ENCODE results near the gene OR52N5. TPM values are rescaled to one million over a fixed set of nuclear protein-coding genes. Genes with fewer than 3 reads are reported as not detected.

Gene OR52N5
- polyA plus RNA-seq (ENCODE audit: insufficient read length) = not detected

DNA sequence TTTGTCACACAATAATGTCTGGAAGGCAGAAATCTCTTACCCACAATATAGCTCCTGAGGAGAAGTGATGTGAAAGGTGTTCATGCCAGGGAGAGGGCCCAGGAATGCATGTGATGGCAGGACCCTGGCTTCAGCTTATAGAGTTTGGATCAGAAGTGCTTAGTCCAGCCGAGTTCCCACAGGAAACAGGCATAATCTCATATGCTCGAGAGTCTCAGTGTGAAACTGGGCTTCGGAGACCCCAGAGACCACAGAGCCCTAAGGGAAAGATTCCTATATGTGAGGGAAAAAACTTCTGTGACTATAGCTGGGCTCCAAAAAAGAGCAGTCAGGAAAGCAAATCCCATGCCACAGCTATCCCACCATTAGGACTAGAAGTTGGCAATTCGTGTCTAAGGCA, at the start of gene OR52N5:
Gene OR52N5, minus strand, starts transcription at position 101 of the 400 bp plus-strand sequence. CDS start 4,721 bp downstream, outside the sequence.
- DNase-seq (ENCODE audit: low read depth) = no peak

DNA sequence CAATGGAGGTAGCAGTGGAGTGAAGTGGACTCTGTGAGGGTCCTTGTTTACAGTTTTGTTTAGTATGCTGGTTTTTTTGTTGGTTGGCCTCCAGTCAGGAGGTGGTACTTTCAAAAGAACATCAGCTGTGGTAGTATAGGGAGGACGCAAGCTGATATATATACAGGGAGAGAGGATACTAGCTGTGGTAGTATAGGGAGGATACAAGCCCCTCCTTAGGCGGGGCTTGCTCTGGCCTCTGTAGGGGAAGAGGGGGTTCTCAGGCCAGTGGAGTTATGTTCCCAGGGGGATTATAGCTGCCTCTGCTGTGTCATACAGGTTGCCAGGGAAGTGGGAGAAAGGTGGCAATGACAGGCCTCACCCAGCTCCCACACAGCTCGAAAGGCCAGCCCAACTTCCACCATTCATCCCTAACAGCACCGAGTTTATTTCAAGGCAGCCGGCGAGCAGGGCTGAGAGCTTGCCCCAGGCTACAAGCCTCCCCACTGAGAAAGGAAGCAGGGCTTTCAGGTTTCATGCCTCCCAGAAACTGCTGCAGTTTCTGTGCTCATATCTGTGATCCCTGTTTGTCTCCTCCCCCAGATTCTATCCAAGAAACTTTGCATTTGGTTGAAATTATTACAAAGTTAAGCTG, 48.2 kb upstream of the OR52N5 start:
- no peak for DNase-seq (ENCODE audit: low read depth)

DNA sequence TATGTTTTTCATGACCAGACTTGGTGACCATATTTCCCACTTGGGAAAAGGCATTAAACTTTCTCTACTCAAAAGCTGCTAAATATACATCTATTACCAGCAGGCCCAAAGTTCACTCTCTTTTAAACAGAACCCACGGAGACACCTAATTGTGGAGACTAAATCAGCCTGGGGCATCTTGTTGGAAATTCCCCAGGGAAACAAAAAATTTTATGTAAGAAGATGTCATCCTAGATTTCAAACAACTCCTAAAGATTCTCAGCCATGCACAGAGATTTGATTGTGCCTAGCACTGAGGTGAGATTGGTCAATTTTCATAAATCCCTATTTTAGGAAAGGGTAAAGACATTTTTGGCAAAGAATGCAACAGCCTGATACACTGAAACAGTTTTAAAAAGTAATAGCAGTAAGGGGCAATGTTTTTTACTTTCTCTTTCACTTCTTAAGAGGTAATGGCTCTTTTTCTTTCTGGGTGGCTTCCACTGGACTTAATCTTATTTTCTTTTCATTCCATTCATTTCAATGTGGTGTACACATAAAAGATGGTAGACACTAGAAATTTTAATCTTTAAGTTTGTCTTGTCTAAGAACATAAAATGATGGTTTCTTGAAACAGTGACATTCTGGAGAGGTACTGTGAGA, 35.2 kb upstream of the OR52N5 start:
- no peak for DNase-seq (ENCODE audit: low read depth)

- no peak for DNase-seq (ENCODE audit: low read depth)
These were observed 32.4 kb upstream of the OR52N5 start for GRCh38 chr11:5815534-5815933.

- DNase-seq (ENCODE audit: low read depth) = no peak
These were observed 27.0 kb upstream of the OR52N5 start for GRCh38 chr11:5809905-5810795.

- no peak for DNase-seq (ENCODE audit: low read depth)
These were observed 26.0 kb upstream of the OR52N5 start for GRCh38 chr11:5809122-5809519.

DNA sequence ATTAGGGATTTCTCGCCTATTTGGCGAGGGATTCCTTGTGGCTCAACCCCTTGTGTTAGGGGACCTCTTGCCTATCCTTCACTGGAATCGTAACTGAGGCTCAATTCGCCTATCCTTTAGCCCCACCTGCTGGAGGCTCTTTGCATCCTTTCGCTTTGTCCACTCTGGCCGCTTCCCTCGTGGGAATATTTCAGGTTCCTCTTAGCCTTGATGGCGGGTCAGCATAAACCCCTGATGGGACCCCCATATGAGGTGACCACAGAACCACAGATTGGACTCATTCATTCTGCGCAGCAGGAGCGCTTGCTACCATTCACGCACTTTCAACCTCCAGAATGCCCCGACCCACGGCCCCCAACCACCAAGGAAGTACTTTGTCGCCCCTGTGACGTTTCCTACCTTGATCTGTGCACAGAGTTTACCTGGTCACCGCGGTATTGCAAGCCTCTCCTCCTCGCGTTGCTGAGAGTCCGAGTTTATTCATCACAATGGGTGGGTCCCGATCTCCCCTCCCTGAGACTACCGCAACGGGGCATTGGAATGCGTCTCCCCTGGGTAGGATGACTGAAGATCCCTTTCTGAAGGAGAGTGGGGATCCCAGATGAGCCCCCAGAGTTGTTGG, 25.5 kb upstream of the OR52N5 start, which contains the start of gene OR52N2:
Gene OR52N2, plus strand, starts transcription at position 425 of the 622 bp plus-strand sequence. CDS start 11,412 bp downstream, outside the sequence.
- DNase-seq (ENCODE audit: low read depth) = peak; percentile 40

- no peak for DNase-seq (ENCODE audit: low read depth)
These were observed 24.4 kb upstream of the OR52N5 start for GRCh38 chr11:5807580-5807979.

GRCh38 chr11:5803982-5804381, 20.8 kb upstream of the OR52N5 start:
- no peak for DNase-seq (ENCODE audit: low read depth)

DNA sequence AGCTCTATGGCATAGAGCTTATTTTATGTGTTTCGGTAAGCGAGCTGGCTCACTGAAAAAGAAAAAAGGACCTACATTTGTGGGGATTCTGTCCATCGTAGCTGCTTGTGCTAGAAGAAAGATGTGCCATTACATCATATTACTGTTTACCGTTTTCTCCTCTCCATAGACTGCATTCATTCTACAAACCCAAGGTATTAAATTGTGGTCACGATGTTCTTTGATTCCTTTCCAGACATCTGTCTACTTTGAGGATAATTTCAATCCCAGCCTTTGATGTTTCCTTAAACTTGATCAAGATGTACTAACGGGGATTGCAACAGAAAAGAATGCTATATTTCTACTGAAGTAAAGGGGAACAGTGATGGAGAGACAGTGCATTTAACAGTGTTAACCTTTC, 13.4 kb upstream of the OR52N5 start:
- DNase-seq (ENCODE audit: low read depth) = no peak

GRCh38 chr11:5791165-5791564, 8.0 kb upstream of the OR52N5 start, which contains the start of gene OR52N1:
OR52N1 (minus strand) TSS chr11:5791265; CDS start chr11:5788816, 2,449 bp downstream.
- no peak for DNase-seq (ENCODE audit: low read depth)

DNA sequence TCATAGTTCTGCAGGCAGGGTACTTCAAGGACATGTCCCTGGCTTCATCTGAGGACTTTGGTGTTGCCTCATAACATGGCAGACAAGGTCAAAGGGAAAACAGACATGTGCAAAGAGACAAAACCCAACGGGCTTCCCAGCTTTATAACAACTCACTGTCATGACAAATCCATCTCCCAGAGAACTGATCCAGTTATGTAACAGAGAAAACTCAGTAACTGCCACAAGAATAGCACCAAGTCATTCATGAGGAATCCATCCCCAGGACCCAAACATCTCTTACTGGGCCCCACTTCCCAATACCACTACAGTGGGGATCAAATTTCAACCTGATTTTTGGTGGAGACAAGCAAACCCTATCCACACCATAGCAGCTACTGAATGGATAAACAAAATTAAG, 16.1 kb downstream of the OR52N5 start:
- DNase-seq (ENCODE audit: low read depth) = no peak

GRCh38 chr11:5753943-5754342, 29.2 kb downstream of the OR52N5 start, which contains the start of gene OR52N4:
OR52N4 (plus strand) TSS chr11:5754243; CDS start chr11:5754741, 498 bp downstream.
- DNase-seq (ENCODE audit: low read depth) = no peak

GRCh38 chr11:5749836-5750235, 33.3 kb downstream of the OR52N5 start:
- no peak for DNase-seq (ENCODE audit: low read depth)

DNA sequence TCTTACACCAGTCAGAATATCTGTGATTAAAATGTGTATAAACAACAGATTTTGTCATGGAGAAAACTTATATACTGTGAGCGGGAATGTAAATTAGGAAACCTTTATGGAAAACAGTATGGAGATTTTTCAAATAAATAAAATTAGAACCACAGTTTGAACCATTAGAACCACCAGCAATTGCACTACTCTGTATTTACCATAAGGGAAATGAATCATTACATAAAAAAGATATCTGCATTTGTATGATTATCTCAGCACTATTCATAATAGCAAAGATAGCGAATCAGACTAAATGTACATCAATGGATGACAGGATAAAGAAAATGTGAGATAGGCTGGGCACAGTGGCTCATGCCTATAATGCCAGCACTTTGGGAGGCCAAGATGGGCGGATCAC, 36.5 kb downstream of the OR52N5 start:
- no peak for DNase-seq (ENCODE audit: low read depth)

DNA sequence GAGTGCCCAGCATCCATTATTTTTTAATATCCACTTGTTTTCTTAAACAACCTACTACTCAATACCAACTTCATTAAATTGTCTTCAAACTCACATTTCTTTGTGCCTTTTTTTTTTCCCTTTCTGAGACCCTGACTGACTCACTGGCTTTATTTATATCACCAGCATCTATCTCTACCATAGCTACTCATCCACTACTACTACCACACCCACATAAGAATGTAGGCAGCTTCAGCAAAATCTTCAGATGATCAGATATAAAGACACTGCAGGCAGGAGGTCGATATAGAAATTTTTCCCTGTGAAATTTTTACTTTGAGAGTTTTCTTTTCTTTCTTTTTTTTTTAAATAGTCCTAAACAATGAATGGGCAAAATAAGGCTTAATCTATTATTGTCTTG, 44.7 kb downstream of the OR52N5 start:
- no peak for DNase-seq (ENCODE audit: low read depth)

- no peak for DNase-seq (ENCODE audit: low read depth)
These were observed 45.3 kb downstream of the OR52N5 start for GRCh38 chr11:5737670-5738392.

DNA sequence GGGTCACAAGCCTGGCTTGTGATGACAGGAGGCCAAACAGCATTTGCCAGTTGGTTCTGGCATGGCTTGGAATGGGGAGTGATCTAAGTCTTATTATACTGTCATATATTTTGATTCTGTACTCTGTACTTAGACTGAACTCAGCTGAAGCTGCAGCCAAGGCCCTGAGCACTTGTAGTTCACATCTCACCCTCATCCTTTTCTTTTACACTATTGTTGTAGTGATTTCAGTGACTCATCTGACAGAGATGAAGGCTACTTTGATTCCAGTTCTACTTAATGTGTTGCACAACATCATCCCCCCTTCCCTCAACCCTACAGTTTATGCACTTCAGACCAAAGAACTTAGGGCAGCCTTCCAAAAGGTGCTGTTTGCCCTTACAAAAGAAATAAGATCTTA, 46.1 kb downstream of the OR52N5 start:
- no peak for DNase-seq (ENCODE audit: low read depth)

GRCh38 chr11:5736396-5736795, 46.8 kb downstream of the OR52N5 start, which contains the start of gene OR56B1:
OR56B1 (plus strand) TSS chr11:5736448; CDS start chr11:5736517, 69 bp downstream.
- DNase-seq (ENCODE audit: low read depth) = no peak

GRCh38 chr11:5727691-5728090, 55.5 kb downstream of the OR52N5 start:
- no peak for DNase-seq (ENCODE audit: low read depth)

DNA sequence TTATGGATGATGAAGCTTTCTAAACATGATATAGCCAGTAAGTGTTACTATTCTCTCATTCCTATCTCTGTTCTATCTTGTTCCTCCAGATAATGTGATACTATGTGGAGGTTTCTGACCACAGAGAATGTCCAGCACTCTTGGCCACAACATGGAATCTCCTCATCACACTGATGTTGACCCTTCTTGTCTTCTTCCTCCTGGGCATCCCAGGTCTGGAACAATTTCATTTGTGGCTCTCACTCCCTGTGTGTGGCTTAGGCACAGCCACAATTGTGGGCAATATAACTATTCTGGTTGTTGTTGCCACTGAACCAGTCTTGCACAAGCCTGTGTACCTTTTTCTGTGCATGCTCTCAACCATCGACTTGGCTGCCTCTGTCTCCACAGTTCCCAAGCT, 56.8 kb downstream of the OR52N5 start:
- DNase-seq (ENCODE audit: low read depth) = no peak
